HL-60 (cell line): ENCODE data around the gene LYPD5.

Experiments used
- DNase-seq, 2 experiments: peaks; one replicate each; pipeline ENCODE4 v3.0.0-alpha.2; 2010 to 2020; ENCODE audit warnings: low read depth in 1 of 2, low spot score in 1 of 2
- H3K27ac ChIP-seq: fragments of 250-450 bp; sonication (Bioruptor Pico); replicated peaks from 2 replicates; pipeline ENCODE4 v1.5.1; 2020; ENCODE audit warnings: mild to moderate bottlenecking, moderate library complexity
- H3K27me3 ChIP-seq: fragments of 250-450 bp; sonication (Bioruptor Pico); 2 replicates; pipeline ENCODE4 v1.5.1; 2021; ENCODE audit warnings: mild to moderate bottlenecking, moderate library complexity; ENCODE audit not compliant: insufficient read depth, poor library complexity, severe bottlenecking
- H3K4me3 ChIP-seq: replicated peaks from 2 replicates; pipeline ENCODE4 v1.5.1; 2011; ENCODE audit warnings: mild to moderate bottlenecking, control low read depth, low read length; ENCODE audit not compliant: insufficient read depth
- GABPA ChIP-seq: IDR thresholded peaks from 2 replicates; pipeline ENCODE4 v1.6.1; 2012; ENCODE audit warnings: low read depth
- POLR2AphosphoS5 ChIP-seq: IDR thresholded peaks from 2 replicates; pipeline ENCODE4 v1.6.1; 2012; ENCODE audit warnings: low read depth
- SPI1 ChIP-seq: IDR thresholded peaks from 2 replicates; pipeline ENCODE4 v1.6.1; 2012; ENCODE audit warnings: low read depth, mild to moderate bottlenecking, borderline replicate concordance
- TF ChIP-seq, protein P1 (sequence below): IDR thresholded peaks from one replicate; pipeline ENCODE4 v1.5.1; 2011; ENCODE audit warnings: low read length, control low read depth, inconsistent platforms; ENCODE audit not compliant: insufficient read depth
- TF ChIP-seq, protein P2 (sequence below): IDR thresholded peaks from 2 replicates; pipeline ENCODE4 v1.6.1; 2012; ENCODE audit warnings: low read depth; ENCODE audit not compliant: insufficient replicate concordance

The LYPD5 gene

DNA sequence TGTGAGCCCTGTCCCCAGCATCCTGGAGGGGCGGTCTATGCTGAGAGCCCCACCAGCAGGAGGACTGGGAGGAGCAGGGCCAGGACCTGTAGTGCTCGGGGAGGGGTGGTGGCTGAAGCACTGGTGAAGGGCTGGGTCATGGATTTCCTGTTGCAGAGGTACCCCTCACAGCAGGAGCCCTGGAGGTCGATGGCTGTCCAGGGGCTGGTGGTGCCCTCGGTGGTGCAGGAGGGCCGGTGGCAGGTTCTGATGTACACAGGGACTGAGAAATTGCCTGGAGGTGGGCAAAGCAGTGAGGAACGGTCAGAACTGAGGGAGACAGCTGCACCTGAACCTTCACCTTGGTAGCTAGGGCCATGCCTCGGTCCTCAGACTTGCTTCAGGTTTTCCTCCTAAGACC lies 4.7 kb downstream of the LYPD5 start:
- no peak for DNase-seq
- Histone ChIP-seq H3K4me3 (no peak overlapping the region), H3K27ac (no peak overlapping the region), H3K27me3 (peaks cover 3% of the 10 kb centered on the region)
- no peak for TF ChIP-seq SPI1
- no peak for TF ChIP-seq GABPA
- no peak for TF ChIP-seq POLR2AphosphoS5
- TF ChIP-seq, protein P1, sequence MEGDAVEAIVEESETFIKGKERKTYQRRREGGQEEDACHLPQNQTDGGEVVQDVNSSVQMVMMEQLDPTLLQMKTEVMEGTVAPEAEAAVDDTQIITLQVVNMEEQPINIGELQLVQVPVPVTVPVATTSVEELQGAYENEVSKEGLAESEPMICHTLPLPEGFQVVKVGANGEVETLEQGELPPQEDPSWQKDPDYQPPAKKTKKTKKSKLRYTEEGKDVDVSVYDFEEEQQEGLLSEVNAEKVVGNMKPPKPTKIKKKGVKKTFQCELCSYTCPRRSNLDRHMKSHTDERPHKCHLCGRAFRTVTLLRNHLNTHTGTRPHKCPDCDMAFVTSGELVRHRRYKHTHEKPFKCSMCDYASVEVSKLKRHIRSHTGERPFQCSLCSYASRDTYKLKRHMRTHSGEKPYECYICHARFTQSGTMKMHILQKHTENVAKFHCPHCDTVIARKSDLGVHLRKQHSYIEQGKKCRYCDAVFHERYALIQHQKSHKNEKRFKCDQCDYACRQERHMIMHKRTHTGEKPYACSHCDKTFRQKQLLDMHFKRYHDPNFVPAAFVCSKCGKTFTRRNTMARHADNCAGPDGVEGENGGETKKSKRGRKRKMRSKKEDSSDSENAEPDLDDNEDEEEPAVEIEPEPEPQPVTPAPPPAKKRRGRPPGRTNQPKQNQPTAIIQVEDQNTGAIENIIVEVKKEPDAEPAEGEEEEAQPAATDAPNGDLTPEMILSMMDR: no peak
- TF ChIP-seq, protein P2, sequence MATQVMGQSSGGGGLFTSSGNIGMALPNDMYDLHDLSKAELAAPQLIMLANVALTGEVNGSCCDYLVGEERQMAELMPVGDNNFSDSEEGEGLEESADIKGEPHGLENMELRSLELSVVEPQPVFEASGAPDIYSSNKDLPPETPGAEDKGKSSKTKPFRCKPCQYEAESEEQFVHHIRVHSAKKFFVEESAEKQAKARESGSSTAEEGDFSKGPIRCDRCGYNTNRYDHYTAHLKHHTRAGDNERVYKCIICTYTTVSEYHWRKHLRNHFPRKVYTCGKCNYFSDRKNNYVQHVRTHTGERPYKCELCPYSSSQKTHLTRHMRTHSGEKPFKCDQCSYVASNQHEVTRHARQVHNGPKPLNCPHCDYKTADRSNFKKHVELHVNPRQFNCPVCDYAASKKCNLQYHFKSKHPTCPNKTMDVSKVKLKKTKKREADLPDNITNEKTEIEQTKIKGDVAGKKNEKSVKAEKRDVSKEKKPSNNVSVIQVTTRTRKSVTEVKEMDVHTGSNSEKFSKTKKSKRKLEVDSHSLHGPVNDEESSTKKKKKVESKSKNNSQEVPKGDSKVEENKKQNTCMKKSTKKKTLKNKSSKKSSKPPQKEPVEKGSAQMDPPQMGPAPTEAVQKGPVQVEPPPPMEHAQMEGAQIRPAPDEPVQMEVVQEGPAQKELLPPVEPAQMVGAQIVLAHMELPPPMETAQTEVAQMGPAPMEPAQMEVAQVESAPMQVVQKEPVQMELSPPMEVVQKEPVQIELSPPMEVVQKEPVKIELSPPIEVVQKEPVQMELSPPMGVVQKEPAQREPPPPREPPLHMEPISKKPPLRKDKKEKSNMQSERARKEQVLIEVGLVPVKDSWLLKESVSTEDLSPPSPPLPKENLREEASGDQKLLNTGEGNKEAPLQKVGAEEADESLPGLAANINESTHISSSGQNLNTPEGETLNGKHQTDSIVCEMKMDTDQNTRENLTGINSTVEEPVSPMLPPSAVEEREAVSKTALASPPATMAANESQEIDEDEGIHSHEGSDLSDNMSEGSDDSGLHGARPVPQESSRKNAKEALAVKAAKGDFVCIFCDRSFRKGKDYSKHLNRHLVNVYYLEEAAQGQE: no peak

DNA sequence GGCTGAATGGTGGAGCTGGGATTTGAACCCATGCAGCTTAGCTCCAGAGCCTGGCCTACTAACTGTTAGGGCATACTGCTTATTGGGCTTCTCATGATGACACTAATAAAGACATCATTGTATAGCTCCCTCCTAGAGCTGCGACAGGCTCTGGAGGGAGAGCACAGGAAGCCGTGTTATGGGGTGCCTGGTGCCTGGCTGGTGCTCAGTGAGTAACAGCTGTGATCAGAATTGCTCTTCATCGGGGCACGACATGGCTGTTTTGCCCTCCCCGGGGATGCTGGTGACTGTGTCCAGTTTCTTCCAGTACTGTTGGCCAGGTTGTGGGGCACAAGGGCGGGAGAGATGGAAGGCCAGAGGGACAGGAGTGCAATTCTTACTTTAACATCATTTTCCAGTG lies 5.1 kb downstream of the LYPD5 start:
- Histone ChIP-seq H3K4me3 (no peak overlapping the region), H3K27me3 (peaks cover 3% of the 10 kb centered on the region), H3K27ac (no peak overlapping the region)
- TF ChIP-seq POLR2AphosphoS5: no peak
- no peak for TF ChIP-seq GABPA
- TF ChIP-seq, protein P2: no peak
- TF ChIP-seq SPI1: no peak
- TF ChIP-seq, protein P1: no peak
- DNase-seq: no peak

DNA sequence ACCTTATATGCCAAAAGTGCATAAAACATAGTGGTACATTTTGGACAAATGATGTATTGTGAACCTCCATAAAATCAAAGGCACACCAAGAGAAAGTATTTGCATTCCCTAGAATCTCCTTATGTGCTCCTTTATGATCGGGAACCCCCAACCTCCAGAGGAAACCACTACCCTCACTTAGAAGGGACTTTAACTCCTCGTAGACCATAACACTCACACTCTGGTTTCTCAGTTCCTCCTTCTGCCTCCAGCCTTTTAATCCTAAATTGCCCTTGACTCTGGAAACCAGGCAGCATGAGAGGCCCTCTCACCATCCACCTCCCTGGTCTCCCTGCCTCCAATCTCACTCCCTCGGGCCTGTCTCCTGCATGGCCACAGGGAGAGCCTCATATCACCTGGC lies 11.7 kb downstream of the LYPD5 start:
- DNase-seq: no peak
- Histone ChIP-seq H3K4me3 (no peak overlapping the region), H3K27me3 (no peaks in the 10 kb centered on the region), H3K27ac (no peak overlapping the region)
- TF ChIP-seq, protein P2: no peak
- TF ChIP-seq GABPA: no peak
- TF ChIP-seq, protein P1: no peak
- no peak for TF ChIP-seq POLR2AphosphoS5
- TF ChIP-seq SPI1: no peak
